GM13977 (cell line): ENCODE results near the gene PABPN1L.

Experiments used
- DNase-seq: peaks from one replicate; pipeline ENCODE4 v3.0.0; 2012; ENCODE audit warnings: low spot score
- in situ Hi-C: fragments of 300-500 bp; cut with MboI; formaldehyde crosslinking; loops from one replicate; pipeline ENCODE4 v1.12.0; 2022; ENCODE audit warnings: low sequenced_read_pairs, low pct_unique_long_range_greater_than_20kb, mixed read lengths, inconsistent platforms; ENCODE audit not compliant: unreplicated experiment
- TF ChIP-seq, protein P1 (sequence below): IDR thresholded peaks from 2 replicates; pipeline ENCODE4 v1.5.1; 2012; ENCODE audit warnings: mild to moderate bottlenecking, control low read depth; ENCODE audit not compliant: insufficient read depth; ENCODE audit errors: extremely low read depth, missing control alignments

The PABPN1L gene

DNA sequence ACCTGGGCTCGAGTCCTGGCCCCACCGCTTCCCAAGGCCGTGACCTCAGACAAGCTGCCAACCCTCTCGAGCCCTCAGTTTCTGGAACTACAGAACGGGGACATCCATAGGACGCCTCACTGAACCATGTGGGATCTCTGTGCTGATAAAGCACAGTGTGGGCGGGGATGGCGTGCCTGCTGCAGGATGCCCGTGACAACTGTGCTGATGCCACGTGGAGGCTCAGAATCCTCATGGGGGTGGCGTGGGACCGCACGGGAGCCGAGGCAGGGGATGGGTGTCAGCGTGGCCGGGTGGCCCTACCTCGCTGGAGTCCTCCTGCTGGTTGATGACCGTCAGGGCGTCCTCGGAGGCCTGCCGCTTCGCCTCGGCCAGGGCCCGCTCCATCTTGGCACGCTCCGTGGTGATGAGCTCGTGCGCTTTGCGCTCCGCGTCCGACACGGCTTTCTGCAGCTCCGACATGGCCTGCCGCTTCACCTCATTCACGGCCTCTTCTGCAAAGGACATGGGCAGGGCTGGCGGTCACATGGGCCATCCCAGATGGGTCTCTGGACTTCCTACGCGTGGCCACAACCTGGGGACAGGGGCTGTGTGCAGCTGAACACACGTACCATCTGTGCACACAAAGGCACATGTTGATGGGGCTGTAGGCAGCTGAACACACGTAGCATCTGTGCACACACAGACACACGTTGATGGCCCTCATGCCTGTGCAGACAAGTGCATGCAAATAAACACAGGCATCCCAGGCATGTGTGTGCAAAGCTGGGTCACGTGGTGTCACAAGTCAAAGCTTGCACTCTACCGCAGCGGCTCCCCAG, 12.7 kb upstream of the PABPN1L start:
- in situ Hi-C loops = no loop called here
- no peak for DNase-seq
- TF ChIP-seq, protein P1, sequence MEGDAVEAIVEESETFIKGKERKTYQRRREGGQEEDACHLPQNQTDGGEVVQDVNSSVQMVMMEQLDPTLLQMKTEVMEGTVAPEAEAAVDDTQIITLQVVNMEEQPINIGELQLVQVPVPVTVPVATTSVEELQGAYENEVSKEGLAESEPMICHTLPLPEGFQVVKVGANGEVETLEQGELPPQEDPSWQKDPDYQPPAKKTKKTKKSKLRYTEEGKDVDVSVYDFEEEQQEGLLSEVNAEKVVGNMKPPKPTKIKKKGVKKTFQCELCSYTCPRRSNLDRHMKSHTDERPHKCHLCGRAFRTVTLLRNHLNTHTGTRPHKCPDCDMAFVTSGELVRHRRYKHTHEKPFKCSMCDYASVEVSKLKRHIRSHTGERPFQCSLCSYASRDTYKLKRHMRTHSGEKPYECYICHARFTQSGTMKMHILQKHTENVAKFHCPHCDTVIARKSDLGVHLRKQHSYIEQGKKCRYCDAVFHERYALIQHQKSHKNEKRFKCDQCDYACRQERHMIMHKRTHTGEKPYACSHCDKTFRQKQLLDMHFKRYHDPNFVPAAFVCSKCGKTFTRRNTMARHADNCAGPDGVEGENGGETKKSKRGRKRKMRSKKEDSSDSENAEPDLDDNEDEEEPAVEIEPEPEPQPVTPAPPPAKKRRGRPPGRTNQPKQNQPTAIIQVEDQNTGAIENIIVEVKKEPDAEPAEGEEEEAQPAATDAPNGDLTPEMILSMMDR = no peak

DNA sequence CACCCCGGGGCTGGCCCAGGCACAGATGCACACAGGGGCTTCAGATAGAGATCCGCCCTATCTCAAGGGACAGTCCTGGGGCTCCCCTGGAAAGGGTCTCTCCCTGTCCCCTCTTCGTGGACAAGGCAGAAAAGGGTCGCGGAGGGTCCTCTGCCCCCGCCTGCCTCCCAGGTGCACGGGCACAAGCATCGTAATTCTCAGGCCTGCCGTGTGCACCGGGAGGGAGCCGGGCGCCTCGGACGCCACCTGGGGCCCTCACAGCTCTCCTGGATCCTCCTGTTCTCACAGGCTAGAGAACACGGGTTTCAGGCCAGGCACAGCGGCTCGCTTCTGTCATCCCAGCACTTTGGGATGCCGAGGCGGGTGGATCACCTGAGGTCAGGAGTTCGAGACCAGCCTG, 11.9 kb upstream of the PABPN1L start:
- DNase-seq = no peak
- in situ Hi-C loops = no loop called here
- TF ChIP-seq, protein P1 = no peak

DNA sequence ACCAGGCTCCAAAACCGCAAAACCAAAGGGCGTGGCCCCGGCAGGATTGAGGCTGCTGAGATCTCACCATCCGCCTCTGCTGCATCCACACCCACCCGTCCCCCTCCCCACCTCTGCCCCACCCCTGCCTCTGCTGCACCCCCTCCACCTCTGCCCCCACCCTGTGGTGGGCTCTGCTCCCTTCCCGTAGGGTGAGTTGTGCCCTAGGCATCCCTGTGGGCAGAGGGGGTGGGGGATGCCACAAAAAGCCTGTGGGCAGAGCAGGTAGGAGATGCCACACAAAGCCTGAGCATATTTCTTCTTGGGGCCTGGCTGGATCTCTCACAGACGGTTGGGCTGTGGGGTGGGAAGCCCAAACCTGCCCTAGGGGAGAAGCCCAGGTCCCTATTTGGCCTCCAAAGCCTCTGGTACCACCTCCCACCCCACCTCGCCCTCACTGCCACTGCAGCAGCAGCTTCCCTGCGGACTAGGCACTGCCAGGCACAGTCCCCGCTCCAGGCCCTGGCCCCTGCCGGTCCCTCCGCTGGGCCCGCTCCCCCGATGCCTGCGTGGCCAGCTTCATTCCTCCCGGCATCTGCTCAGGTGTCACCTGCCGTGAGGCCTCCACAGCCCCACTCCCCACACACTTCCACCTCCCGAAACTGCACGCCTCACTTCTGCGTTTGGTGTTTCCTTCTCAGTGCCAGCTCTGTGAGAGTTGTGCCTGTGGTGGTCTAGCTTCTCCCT, 11.3 kb upstream of the PABPN1L start:
- TF ChIP-seq, protein P1 = no peak
- in situ Hi-C loops = no loop called here
- no peak for DNase-seq

DNA sequence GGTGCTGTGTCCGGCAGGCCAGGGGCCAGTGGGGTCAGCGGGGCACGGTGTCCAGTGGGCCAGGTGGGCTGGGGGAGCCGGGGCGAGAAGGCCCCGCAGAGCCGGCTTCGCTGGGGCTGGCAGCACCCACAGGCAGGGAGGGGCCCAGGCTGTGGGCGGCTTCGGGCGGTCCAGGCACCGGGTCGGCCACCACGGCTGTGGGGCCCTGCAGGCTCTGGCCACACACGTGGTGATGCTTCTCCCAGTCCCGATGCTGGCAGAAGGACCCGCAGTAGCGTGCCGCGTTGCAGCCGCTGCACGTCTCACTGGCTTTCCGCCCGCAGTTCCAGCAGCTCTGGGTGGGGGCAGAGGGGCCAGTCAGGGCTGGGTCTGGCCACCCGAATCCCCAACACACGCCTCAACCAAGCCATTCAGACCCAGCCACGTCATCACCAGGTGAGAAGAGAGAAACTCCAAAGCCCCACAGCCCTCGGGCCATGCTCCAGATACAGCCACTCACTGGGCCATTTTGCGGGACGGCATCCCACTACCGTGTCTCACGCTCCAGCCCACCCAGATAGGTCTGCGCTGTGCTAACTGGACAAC, 10.6 kb upstream of the PABPN1L start:
- in situ Hi-C loops = no loop called here
- TF ChIP-seq, protein P1 = no peak
- no peak for DNase-seq

DNA sequence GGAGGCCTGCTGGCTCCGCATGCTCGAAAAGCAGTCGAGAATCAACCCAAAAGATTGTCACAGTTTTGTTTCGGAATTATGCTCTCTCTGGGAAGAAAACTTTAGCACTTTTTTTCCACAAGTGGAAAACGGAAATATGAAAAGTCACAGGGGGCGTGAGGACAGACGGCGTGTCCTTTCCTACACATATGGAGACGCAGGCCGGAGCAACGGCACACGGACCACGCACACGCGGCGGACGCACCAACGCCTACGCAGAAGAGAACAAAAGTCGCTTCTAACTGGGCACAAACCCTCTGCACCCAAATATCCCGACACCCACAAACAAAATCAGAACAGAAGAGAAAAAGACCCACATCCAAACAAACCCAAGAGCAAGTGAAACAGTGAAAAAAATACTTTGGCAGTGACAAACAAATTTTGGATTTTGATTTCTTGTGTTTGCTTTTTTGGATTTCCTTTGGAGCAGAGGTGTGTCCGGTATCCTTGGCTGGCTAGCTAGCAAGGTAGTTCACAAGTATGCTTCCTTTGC, 9.3 kb upstream of the PABPN1L start:
- in situ Hi-C loops = no loop called here
- TF ChIP-seq, protein P1 = no peak
- no peak for DNase-seq

DNA sequence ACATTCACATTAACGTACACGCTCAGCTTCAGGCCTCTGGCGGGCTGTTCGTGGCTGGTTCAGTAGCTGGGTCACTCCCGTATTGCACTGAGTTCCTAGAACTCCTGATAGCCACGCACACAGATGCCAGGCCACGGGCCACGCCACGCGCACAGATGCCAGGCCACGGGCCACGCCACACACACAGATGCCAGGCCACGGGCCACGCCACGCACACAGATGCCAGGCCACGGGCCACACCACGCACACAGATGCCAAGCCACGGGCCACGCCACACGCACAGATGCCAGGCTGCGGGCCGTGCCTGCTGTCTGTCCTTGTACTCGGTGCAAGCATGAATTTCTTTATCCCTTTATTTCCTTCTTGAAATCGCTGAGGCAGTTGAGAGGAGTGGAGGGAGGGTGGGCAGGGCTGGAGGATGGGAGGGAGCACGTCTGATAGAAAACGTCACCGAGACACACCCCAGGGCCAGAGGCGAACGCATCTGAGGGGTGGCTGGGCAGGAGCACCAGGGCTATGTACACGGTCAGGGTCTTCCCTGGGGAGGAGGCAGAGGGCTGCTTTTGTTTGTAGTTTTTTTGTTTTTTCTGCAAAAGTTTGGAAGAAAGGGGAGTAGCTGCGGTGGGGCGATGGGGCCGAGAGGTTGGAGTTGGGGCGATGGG, 8.6 kb upstream of the PABPN1L start:
- in situ Hi-C loops = no loop called here
- DNase-seq = no peak

More for the DNA sequence above, 8.6 kb upstream of the PABPN1L start:
- TF ChIP-seq, protein P1 = no peak
